Heart right ventricle (tissue), 16 donors: ENCODE results near the gene RCOR3. TPM values are rescaled to one million over a fixed set of nuclear protein-coding genes. Genes with fewer than 3 reads are reported as not detected.
A peak's percentile ranks its signal among the peaks of the same experiment; 100 is the strongest.
"Not testable (repeated sequence)": the region's sequence is repeated elsewhere in the genome, so short reads cannot be mapped to it uniquely, and the experiment has no call there.

Source experiments
- ATAC-seq, 8 donors: fragments of 200-7000 bp; cut with Tn5 transposase; one replicate each; pipeline ENCODE4 v1.9.1; 2020; ENCODE audit warnings: mild to moderate bottlenecking in 8 of 8, moderate library complexity in 8 of 8, moderate number of reproducible peaks in 1 of 8
- DNase-seq, 2 donors: peaks; one replicate each; pipeline ENCODE4 v3.0.0-alpha.2; 2020
- H3K27ac ChIP-seq, 10 donors: fragments of 200-600 bp; sonication (generic) in 2 of 10; one replicate each; pipeline versions ENCODE4 v1.5.0 to v1.8.0; 2020 to 2022; ENCODE audit warnings: mild to moderate bottlenecking in 3 of 10
- H3K27me3 ChIP-seq, 7 donors: fragments of 200-600 bp; one replicate each; pipeline ENCODE4 v1.8.0; 2021 to 2022; ENCODE audit warnings: mild to moderate bottlenecking in 2 of 7
- H3K36me3 ChIP-seq, 9 donors: fragments of 200-600 bp; sonication (generic) in 1 of 9; one replicate each; pipeline versions ENCODE4 v1.5.0 to v1.8.0; 2020 to 2022; ENCODE audit warnings: mild to moderate bottlenecking in 2 of 9
- H3K4me1 ChIP-seq, 9 donors: fragments of 200-600 bp; sonication (generic) in 1 of 9; one replicate each; pipeline versions ENCODE4 v1.5.0 to v1.8.0; 2020 to 2022; ENCODE audit warnings: mild to moderate bottlenecking in 4 of 9
- H3K4me3 ChIP-seq, 10 donors: fragments of 200-600 bp; sonication (generic) in 2 of 10; one replicate each; pipeline versions ENCODE4 v1.5.0 to v1.8.0; 2020 to 2022; ENCODE audit warnings: mild to moderate bottlenecking in 7 of 10, moderate library complexity in 2 of 10
- H3K9me3 ChIP-seq, 11 donors: fragments of 200-600 bp in 10 of 11; sonication (generic) in 2 of 11; one replicate each; pipeline versions ENCODE4 v1.5.0 to v1.8.0; 2013 to 2022; ENCODE audit warnings: mild to moderate bottlenecking in 2 of 11, control low read depth in 1 of 11, moderate library complexity in 1 of 11
- WGBS, 2 donors: extraction: QIAGEN DNeasy Blood & Tissue Kit; methylation state at CpG; one replicate each; pipeline ENCODE4 v1.1.7; 2013; ENCODE audit warnings: inconsistent platforms in 1 of 2; 5-methylcytosine and 5-hydroxymethylcytosine counted together
- intact Hi-C, 10 donors: fragments of 100-400 bp; cut with DNase I; formaldehyde crosslinking; loops; one replicate each; pipeline versions ENCODE4 v1.11.1 to v1.14.2; 2022
- polyA plus RNA-seq, 2 donors: library from polyadenylated mRNA; stranded (reverse); fragments of 200-250 nt; gene quantifications; one replicate each; pipeline ENCODE4 v1.2.3, GENCODE V29; 2013
- total RNA-seq, 10 donors: library from RNA; stranded (reverse); fragmentation: NEBNext Ultra II Directional in 3 of 10; extraction: Animal tissue kit (Norgen Biotek cat#: 25700) in 3 of 10; gene quantifications; one replicate each; pipeline versions ENCODE4 v1.2.1 to v1.2.4, GENCODE V29; 2021 to 2023
- TF ChIP-seq, protein P1 (sequence below), 9 donors: fragments of 200-600 bp; sonication (generic) in 2 of 9; IDR thresholded peaks; one replicate each; pipeline versions ENCODE4 v1.5.0 to v1.8.0; 2021 to 2022; ENCODE audit warnings: antibody characterized with exemption in 9 of 9, mild to moderate bottlenecking in 5 of 9, moderate library complexity in 1 of 9
- donor health status: Arrhythmogenic right ventricular cardiomyopathy.
- donor health status: ischemic (EF 13 %, LVEDD 7.1; RV severe dilation, severe dysfunction).
- donor health status: healthy with polysubstance abuse.
- donor health status: DM: no; HTN: yes; CAD: no.
- donor health status: DM: no; HTN: no; CAD: no.
- donor health status: ischemic (EF 25% LVEDD 6.9; RV normal size, moderate dysfunction).
- donor health status: ischemic (EF 25% LVEDD 5.7; RV mildly dilated, moderate dysfunction).
- donor health status: healthy.
- donor health status: DM: yes; HTN: yes; CAD: no.
- donor health status: Ischemic cardiomyopathy.
- donor health status: ischemic (EF 35%, LVEDD 5.7; RV mildly dilated, moderate dysfunction).
- donor health status: nonischemic (EF 11% LVEDD 7.7; RV severe dilation, severe dysfunction).
- donor health status: DM: yes; HTN: yes; CAD: no.
- donor health status: PGD.
- donor health status: ischemic (EF 29% LVEDD 5.4; RV normal size, mild dysfunction).
- donor health status: nonischemic (EF 23%, LVEDD 6.1; RV moderate dilation, normal function).

The RCOR3 gene
- total and polyA plus RNA-seq, 12 donors: 17.7 to 65.5 (median 50.1) TPM

DNA sequence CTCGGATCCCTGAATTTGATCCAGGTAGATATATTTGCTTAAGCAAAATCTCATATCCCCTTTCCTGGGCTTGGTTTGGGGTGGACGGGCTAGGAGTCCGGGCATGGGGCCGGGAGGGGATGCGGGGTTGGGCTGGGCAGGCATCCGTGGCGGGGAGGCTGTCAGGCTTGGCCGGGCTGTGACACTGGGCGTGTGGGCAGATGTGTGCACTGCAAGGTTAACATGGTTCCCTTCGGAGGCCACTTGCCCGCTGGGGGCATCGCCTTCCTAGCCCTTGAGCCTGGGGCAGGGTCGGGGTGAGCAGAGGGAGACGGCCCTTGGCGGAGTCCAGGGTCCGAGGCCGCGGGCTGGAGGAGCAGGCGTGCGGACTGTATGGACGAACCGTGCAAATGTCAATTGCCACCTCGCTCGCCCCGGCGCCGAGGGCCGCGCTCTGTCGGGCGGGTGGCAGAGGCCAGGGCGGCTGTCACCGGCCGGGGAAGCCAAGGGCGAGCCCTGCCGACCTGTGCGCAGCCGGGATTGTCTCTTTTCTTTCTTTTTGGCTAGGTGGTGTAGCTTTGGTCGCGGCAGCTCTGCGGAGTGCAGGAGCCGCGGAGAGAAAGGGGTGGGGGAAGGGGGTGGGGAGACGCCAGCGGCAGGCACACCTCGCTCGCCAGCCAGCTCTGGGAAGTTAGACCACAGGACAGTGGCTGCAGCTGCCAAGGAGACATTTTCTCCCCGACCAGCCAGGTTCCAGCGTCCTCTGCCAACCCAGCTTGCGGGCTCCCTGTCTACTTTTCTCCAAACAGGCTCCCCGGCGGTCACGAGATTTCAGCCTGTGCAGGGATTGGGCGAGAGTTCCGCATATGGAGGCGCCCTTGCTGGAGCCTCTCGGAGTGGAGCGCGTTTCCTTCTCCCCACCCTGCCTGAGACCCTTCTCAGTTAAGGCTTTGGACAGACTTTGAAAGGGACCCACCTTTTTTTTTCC, 1.3 kb downstream of the RCOR3 start:
- ATAC-seq: peak; percentile 27 to 67 (median 56)
- peaks cover 0 to 32% (median 28%) of the 10 kb centered on the region in 9 donors for H3K4me1 ChIP-seq
- WGBS, 2 donors: 1% methylated on average over 58 to 59 of the region's 59 CpGs

DNA sequence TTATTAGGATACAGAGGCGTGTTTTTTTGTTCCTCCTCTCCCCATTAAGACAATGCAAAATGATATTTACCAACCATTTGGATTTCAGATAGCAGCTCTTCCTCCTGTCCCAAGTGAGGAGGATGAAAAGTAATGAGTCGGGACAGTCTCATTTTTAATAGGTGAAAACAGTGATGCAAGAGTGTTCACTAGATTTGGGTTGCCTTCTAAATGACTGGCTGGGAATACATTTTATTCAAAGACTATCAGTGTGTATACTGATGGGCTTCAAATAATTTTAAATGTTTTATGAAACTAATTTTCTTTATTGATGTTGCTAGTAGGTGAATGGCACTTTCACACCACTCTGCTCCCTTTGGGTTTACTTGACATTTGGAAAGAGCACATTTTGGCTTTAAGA, 2.1 kb downstream of the RCOR3 start:
- no peaks in the 10 kb centered on the region for H3K27me3 ChIP-seq
- peaks cover 0 to 40% (median 0%) of the 10 kb centered on the region in 9 donors for H3K36me3 ChIP-seq
- peak overlapping the region; percentile 58 to 98 (median 92) for H3K4me3 ChIP-seq
- H3K27ac ChIP-seq: peak overlapping the region in 9 of 10 donors; percentile 92 to 99 (median 99)
- WGBS, 2 donors: 40 to 49% methylated on average over 2 of the region's 2 CpGs
- ATAC-seq (no peak), DNase-seq (no peak)
- TF ChIP-seq, protein P1, sequence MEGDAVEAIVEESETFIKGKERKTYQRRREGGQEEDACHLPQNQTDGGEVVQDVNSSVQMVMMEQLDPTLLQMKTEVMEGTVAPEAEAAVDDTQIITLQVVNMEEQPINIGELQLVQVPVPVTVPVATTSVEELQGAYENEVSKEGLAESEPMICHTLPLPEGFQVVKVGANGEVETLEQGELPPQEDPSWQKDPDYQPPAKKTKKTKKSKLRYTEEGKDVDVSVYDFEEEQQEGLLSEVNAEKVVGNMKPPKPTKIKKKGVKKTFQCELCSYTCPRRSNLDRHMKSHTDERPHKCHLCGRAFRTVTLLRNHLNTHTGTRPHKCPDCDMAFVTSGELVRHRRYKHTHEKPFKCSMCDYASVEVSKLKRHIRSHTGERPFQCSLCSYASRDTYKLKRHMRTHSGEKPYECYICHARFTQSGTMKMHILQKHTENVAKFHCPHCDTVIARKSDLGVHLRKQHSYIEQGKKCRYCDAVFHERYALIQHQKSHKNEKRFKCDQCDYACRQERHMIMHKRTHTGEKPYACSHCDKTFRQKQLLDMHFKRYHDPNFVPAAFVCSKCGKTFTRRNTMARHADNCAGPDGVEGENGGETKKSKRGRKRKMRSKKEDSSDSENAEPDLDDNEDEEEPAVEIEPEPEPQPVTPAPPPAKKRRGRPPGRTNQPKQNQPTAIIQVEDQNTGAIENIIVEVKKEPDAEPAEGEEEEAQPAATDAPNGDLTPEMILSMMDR (IDR thresholded peaks at IDR 0.05): no peak
- intact Hi-C loops: loop anchor here in 1 of 10 donors (5.0 kb wide), 1 partner anchor 46 kb away; no protein-coding TSS in a partner anchor
- peaks cover 0 to 3% (median 0%) of the 10 kb centered on the region in 11 donors for H3K9me3 ChIP-seq
- peaks cover 0 to 36% (median 28%) of the 10 kb centered on the region in 9 donors for H3K4me1 ChIP-seq

More for the DNA sequence above, 1.3 kb downstream of the RCOR3 start:
- H3K27me3 ChIP-seq: no peaks in the 10 kb centered on the region
- TF ChIP-seq, protein P1 (IDR thresholded peaks at IDR 0.05): no peak
- peaks cover 0 to 3% (median 0%) of the 10 kb centered on the region in 11 donors for H3K9me3 ChIP-seq
- DNase-seq: peak; percentile 81 to 84
- H3K36me3 ChIP-seq: peaks cover 0 to 32% (median 0%) of the 10 kb centered on the region in 9 donors
- intact Hi-C loops: loop anchor here in 1 of 10 donors (5.0 kb wide), 1 partner anchor 47 kb away; no protein-coding TSS in a partner anchor
- H3K27ac ChIP-seq: peak overlapping the region; percentile 92 to 99 (median 99)
- peak overlapping the region; percentile 58 to 98 (median 92) for H3K4me3 ChIP-seq

DNA sequence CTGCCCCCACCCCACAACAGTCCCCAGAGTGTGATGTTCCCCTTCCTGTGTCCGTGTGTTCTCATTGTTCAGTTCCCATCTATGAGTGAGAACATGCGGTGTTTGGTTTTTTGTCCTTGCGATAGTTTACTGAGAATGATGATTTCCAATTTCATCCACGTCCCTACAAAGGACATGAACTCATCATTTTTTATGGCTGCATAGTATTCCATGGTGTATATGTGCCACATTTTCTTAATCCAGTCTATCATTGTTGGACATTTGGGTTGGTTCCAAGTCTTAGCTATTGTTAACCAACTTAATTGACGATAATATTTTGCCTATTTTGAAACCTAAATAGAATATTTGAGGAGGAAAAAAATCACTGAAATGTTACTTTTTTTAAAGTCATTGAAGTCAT, 3.9 kb downstream of the RCOR3 start:
- H3K27me3 ChIP-seq, DNase-seq, H3K27ac ChIP-seq, ATAC-seq, H3K9me3 ChIP-seq, H3K4me3 ChIP-seq: not testable (repeated sequence)
- 83 to 88% methylated on average over 1 of the region's 5 CpGs for WGBS, 2 donors
- Histone ChIP-seq H3K36me3 (peaks cover 0 to 58% (median 4%) of the 10 kb centered on the region in 9 donors), H3K4me1 (peaks cover 0 to 33% (median 16%) of the 10 kb centered on the region in 9 donors)
- intact Hi-C loops: loop anchor here in 1 of 10 donors (5.0 kb wide), 1 partner anchor 44 kb away; no protein-coding TSS in a partner anchor

DNA sequence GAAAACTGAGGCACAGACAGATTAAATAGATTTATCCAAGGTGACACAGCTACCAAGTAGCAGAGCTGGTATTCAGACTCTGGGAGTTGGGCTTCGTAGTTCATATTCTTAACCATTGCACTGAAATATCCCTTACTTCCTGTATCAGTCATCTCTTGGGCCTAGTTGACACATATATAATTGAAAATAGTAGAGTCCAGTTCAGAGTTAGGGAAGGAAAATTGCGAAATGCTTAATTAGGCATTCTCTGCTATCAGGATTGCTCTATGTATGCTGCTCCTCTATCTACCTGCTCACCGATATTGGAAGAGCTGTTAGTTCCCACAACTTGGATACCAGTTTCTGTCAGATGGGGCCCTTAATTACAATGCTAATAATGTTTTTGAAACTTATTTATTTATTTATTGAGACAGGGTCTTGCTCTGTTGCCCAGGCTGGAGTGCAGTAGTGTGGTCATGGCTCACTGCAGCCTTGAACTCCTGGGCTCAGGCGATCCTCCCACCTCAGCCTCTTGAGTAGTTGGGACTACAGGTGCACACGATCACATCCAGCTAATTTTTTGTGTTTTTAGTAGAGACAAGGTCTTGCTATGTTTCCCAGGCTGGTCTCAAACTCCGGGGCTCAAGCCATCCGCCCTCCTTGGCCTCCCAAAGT, 8.2 kb downstream of the RCOR3 start:
- ATAC-seq: no peak
- H3K27ac ChIP-seq: no peak overlapping the region
- intact Hi-C loops: no loop called here
- H3K9me3 ChIP-seq: peaks cover 0 to 3% (median 0%) of the 10 kb centered on the region in 11 donors
- no peak for DNase-seq
- H3K27me3 ChIP-seq: no peaks in the 10 kb centered on the region
- TF ChIP-seq, protein P1 (IDR thresholded peaks at IDR 0.05): no peak
- peaks cover 0 to 19% (median 5%) of the 10 kb centered on the region in 9 donors for H3K4me1 ChIP-seq
- H3K4me3 ChIP-seq: no peak overlapping the region
- 96 to 98% methylated on average over 7 of the region's 7 CpGs for WGBS, 2 donors
- H3K36me3 ChIP-seq: peaks cover 0 to 97% (median 14%) of the 10 kb centered on the region in 9 donors
